Activated CD8-positive, alpha-beta memory T cell treated with anti-CD3 and anti-CD28 coated beads, Interleukin-2, amount 10 ng/mL, durations not matched to agents 7 days and 5 days (primary cell): ENCODE data around the gene F2RL3. TPM values are rescaled to one million over a fixed set of nuclear protein-coding genes. Genes with fewer than 3 reads are reported as not detected.

Experiments
- ATAC-seq: fragments of 150-1000 bp; cut with Tn5 transposase; one replicate; pipeline ENCODE4 v1.10.0; 2021; ENCODE audit warnings: moderate library complexity
- CTCF ChIA-PET: fragments of 350-600 bp; sonication (Branson Sonifier 250); formaldehyde crosslinking; loops from one replicate; lab custom pipeline; 2021; ENCODE audit warnings: antibody characterized with exemption; lab: Charles Lee
- DNase-seq: peaks from one replicate; pipeline ENCODE4 v3.0.0-alpha.2; 2020
- H3K27ac Mint-ChIP-seq: one replicate; pipeline ENCODE4 v1.8.0; 2021; ENCODE audit warnings: mild to moderate bottlenecking, mixed read lengths
- H3K27me3 Mint-ChIP-seq: one replicate; pipeline ENCODE4 v1.8.0; 2021; ENCODE audit warnings: mixed read lengths
- H3K36me3 Mint-ChIP-seq: one replicate; pipeline ENCODE4 v1.8.0; 2021; ENCODE audit warnings: mild to moderate bottlenecking, mixed read lengths
- H3K4me1 Mint-ChIP-seq: one replicate; pipeline ENCODE4 v1.8.0; 2021; ENCODE audit warnings: mixed read lengths
- H3K4me3 Mint-ChIP-seq: one replicate; pipeline ENCODE4 v1.8.0; 2021; ENCODE audit warnings: mild to moderate bottlenecking, moderate library complexity, mixed read lengths
- H3K9me3 Mint-ChIP-seq: one replicate; pipeline ENCODE4 v1.8.0; 2022; ENCODE audit warnings: low read depth, mixed read lengths
- total RNA-seq, 2 experiments: library from RNA; stranded (reverse); gene quantifications; one replicate each; pipeline ENCODE4 v1.2.3, GENCODE V29; 2021

F2RL3 gene
- total RNA-seq, 2 experiments from 2014 or later = 0.12 to 0.59 TPM

- no peak for DNase-seq
- no peak overlapping the region for H3K27ac Mint-ChIP-seq
- ATAC-seq = no peak
- peaks cover 26% of the 10 kb centered on the region for H3K9me3 Mint-ChIP-seq
- H3K36me3 Mint-ChIP-seq = peaks cover 72% of the 10 kb centered on the region
- CTCF ChIA-PET = no interaction called here
- H3K4me3 Mint-ChIP-seq = no peak overlapping the region
- no peaks in the 10 kb centered on the region for H3K27me3 Mint-ChIP-seq
- H3K4me1 Mint-ChIP-seq = peaks cover 23% of the 10 kb centered on the region
Measured at GRCh38 chr19:16878181-16878965, 10.4 kb upstream of the F2RL3 start.

GRCh38 chr19:16880884-16881554 lies 7.8 kb upstream of the F2RL3 start:
- DNase-seq (no peak), ATAC-seq (no peak)
- no peaks in the 10 kb centered on the region for H3K27me3 Mint-ChIP-seq
- H3K9me3 Mint-ChIP-seq = peaks cover 16% of the 10 kb centered on the region
- CTCF ChIA-PET = no interaction called here
- H3K27ac Mint-ChIP-seq = no peak overlapping the region
- peaks cover 21% of the 10 kb centered on the region for H3K4me1 Mint-ChIP-seq
- no peak overlapping the region for H3K4me3 Mint-ChIP-seq
- peaks cover 54% of the 10 kb centered on the region for H3K36me3 Mint-ChIP-seq

- no peak for DNase-seq
- no peak for ATAC-seq
- Mint-ChIP-seq H3K27me3 (no peaks in the 10 kb centered on the region), H3K4me1 (peaks cover 14% of the 10 kb centered on the region), H3K9me3 (peaks cover 16% of the 10 kb centered on the region), H3K36me3 (peaks cover 45% of the 10 kb centered on the region), H3K4me3 (no peak overlapping the region), H3K27ac (no peak overlapping the region)
- CTCF ChIA-PET = no interaction called here
Measured at GRCh38 chr19:16882146-16882545, 6.7 kb upstream of the F2RL3 start.

GRCh38 chr19:16883522-16883921 lies 5.3 kb upstream of the F2RL3 start:
- no peak for DNase-seq
- ATAC-seq = peak; percentile 20
- H3K9me3 Mint-ChIP-seq = peaks cover 16% of the 10 kb centered on the region
- no peak overlapping the region for H3K4me3 Mint-ChIP-seq
- CTCF ChIA-PET = no interaction called here
- H3K4me1 Mint-ChIP-seq = peaks cover 21% of the 10 kb centered on the region
- no peak overlapping the region for H3K27ac Mint-ChIP-seq
- H3K27me3 Mint-ChIP-seq = no peaks in the 10 kb centered on the region
- peaks cover 33% of the 10 kb centered on the region for H3K36me3 Mint-ChIP-seq

- Mint-ChIP-seq H3K4me1 (peaks cover 31% of the 10 kb centered on the region), H3K27me3 (no peaks in the 10 kb centered on the region), H3K36me3 (peaks cover 19% of the 10 kb centered on the region), H3K9me3 (peaks cover 16% of the 10 kb centered on the region), H3K4me3 (no peak overlapping the region), H3K27ac (no peak overlapping the region)
- CTCF ChIA-PET = no interaction called here
- ATAC-seq (no peak), DNase-seq (no peak)
Measured at GRCh38 chr19:16885166-16885565, 3.6 kb upstream of the F2RL3 start.

- Mint-ChIP-seq H3K36me3 (peaks cover 9% of the 10 kb centered on the region), H3K4me1 (peaks cover 31% of the 10 kb centered on the region), H3K9me3 (peaks cover 9% of the 10 kb centered on the region), H3K27ac (no peak overlapping the region), H3K4me3 (no peak overlapping the region), H3K27me3 (no peaks in the 10 kb centered on the region)
- DNase-seq = no peak
- CTCF ChIA-PET = no interaction called here
- ATAC-seq = no peak
Measured at GRCh38 chr19:16886305-16886880, 2.4 kb upstream of the F2RL3 start.

- CTCF ChIA-PET = interaction anchor here (1.8 kb wide), 1 partner anchor 12 kb away, joined by 6 read pairs; no protein-coding TSS in a partner anchor
Measured at GRCh38 chr19:16887353-16888265, 1.2 kb upstream of the F2RL3 start.

GRCh38 chr19:16889366-16889882 lies 625 bp downstream of the F2RL3 start:
- Mint-ChIP-seq H3K4me1 (peaks cover 39% of the 10 kb centered on the region), H3K36me3 (no peaks in the 10 kb centered on the region), H3K9me3 (no peaks in the 10 kb centered on the region), H3K27me3 (peaks cover 22% of the 10 kb centered on the region), H3K27ac (no peak overlapping the region), H3K4me3 (no peak overlapping the region)
- CTCF ChIA-PET = interaction anchor here (1.4 to 1.8 kb wide), 2 partner anchors 10 to 175 kb away, joined by 5 to 6 read pairs; no protein-coding TSS in a partner anchor
- no peak for DNase-seq
- no peak for ATAC-seq

More at GRCh38 chr19:16887353-16888265, 1.2 kb upstream of the F2RL3 start:
- ATAC-seq (no peak), DNase-seq (no peak)
- Mint-ChIP-seq H3K4me3 (no peak overlapping the region), H3K9me3 (peaks cover 4% of the 10 kb centered on the region), H3K27me3 (peaks cover 5% of the 10 kb centered on the region), H3K4me1 (peaks cover 36% of the 10 kb centered on the region), H3K36me3 (peaks cover 2% of the 10 kb centered on the region), H3K27ac (no peak overlapping the region)

GRCh38 chr19:16889883-16890460 lies 1.2 kb downstream of the F2RL3 start:
- Mint-ChIP-seq H3K36me3 (no peaks in the 10 kb centered on the region), H3K9me3 (no peaks in the 10 kb centered on the region), H3K4me3 (no peak overlapping the region), H3K4me1 (peaks cover 39% of the 10 kb centered on the region), H3K27me3 (peaks cover 27% of the 10 kb centered on the region), H3K27ac (no peak overlapping the region)
- ATAC-seq (no peak), DNase-seq (no peak)
- CTCF ChIA-PET = no interaction called here

GRCh38 chr19:16890461-16891184 lies 1.8 kb downstream of the F2RL3 start:
- Mint-ChIP-seq H3K9me3 (no peaks in the 10 kb centered on the region), H3K27me3 (peaks cover 34% of the 10 kb centered on the region), H3K4me1 (peaks cover 40% of the 10 kb centered on the region), H3K4me3 (no peak overlapping the region), H3K36me3 (no peaks in the 10 kb centered on the region), H3K27ac (no peak overlapping the region)
- no peak for ATAC-seq
- no peak for DNase-seq
- CTCF ChIA-PET = no interaction called here

- Mint-ChIP-seq H3K4me3 (no peak overlapping the region), H3K27me3 (peaks cover 36% of the 10 kb centered on the region), H3K4me1 (peaks cover 41% of the 10 kb centered on the region), H3K27ac (no peak overlapping the region), H3K36me3 (no peaks in the 10 kb centered on the region), H3K9me3 (no peaks in the 10 kb centered on the region)
- DNase-seq = no peak
- CTCF ChIA-PET = no interaction called here
- ATAC-seq = no peak
Measured at GRCh38 chr19:16891696-16892382, 3.0 kb downstream of the F2RL3 start.

GRCh38 chr19:16892436-16892835 lies 3.6 kb downstream of the F2RL3 start:
- Mint-ChIP-seq H3K27ac (no peak overlapping the region), H3K4me3 (no peak overlapping the region), H3K27me3 (peaks cover 36% of the 10 kb centered on the region), H3K4me1 (peaks cover 39% of the 10 kb centered on the region), H3K9me3 (no peaks in the 10 kb centered on the region), H3K36me3 (no peaks in the 10 kb centered on the region)
- CTCF ChIA-PET = no interaction called here
- ATAC-seq = no peak
- no peak for DNase-seq
